Osteoblast (primary cell): ENCODE results near the gene ZDHHC18. TPM values are rescaled to one million over a fixed set of nuclear protein-coding genes. Genes with fewer than 3 reads are reported as not detected.

Experiments
- small RNA-seq: library from RNA; depleted of rRNA; stranded (forward); fragments of <200 nt; gene quantifications from one replicate; pipeline ENCODE3, GENCODE V24; 2012
- total RNA-seq: library from RNA; depleted of rRNA; stranded (reverse); fragments of >200 nt; gene quantifications from 2 replicates; pipeline ENCODE4 v1.2.3, GENCODE V29; 2012

ZDHHC18 gene
- total RNA-seq, 1 donor, result 7.6 TPM

Small RNA genes lying within 50 kb of the gene (small RNA-seq; reads per million reads assigned to genes)
- gene RN7SL165P, result not detected

Other genes starting within 250 kb of the ZDHHC18 start
- 22.8 and 23.6 TPM in 2 replicates for gene ARID1A, start 130.7 kb upstream of the ZDHHC18 start, total RNA-seq
- 18.1 and 19.2 TPM in 2 replicates for gene PIGV, start 38.7 kb upstream of the ZDHHC18 start, total RNA-seq
- gene SFN, start 36.5 kb downstream of the ZDHHC18 start, total RNA-seq, result under 0.01 and 0.29 TPM in 2 replicates
- 8.0 and 8.3 TPM in 2 replicates for gene GPN2, start 63.6 kb downstream of the ZDHHC18 start, total RNA-seq
- gene GPATCH3, start 73.8 kb downstream of the ZDHHC18 start, total RNA-seq, result 10.3 and 10.9 TPM in 2 replicates
- gene NR0B2, start 87.3 kb downstream of the ZDHHC18 start, total RNA-seq, result not detected in 2 replicates
- 15.9 and 17.4 TPM in 2 replicates for gene NUDC, start 95.1 kb downstream of the ZDHHC18 start, total RNA-seq
- not detected in 2 replicates for gene KDF1, start 133.8 kb downstream of the ZDHHC18 start, total RNA-seq
- 6.5 TPM in 2 replicates for gene TRNP1, start 167.0 kb downstream of the ZDHHC18 start, total RNA-seq
- gene TENT5B, start 186.2 kb downstream of the ZDHHC18 start, total RNA-seq, result 10.0 and 11.2 TPM in 2 replicates